WERI-Rb-1 (cell line): ENCODE data around the gene PCDHGA8.

Experiments used
- DNase-seq: peaks from one replicate; pipeline ENCODE4 v3.0.0-alpha.2; 2020
- H3K27ac ChIP-seq: fragments of 250-450 bp; sonication (Bioruptor Pico); 2 replicates; pipeline ENCODE4 v1.5.1; 2020; ENCODE audit warnings: mild to moderate bottlenecking, moderate library complexity
- H3K27me3 ChIP-seq: fragments of 250-450 bp; sonication (Bioruptor Pico); 2 replicates; pipeline ENCODE4 v1.5.1; 2021; ENCODE audit warnings: mild to moderate bottlenecking, low read depth, moderate library complexity; ENCODE audit not compliant: insufficient read depth, severe bottlenecking
- H3K36me3 ChIP-seq: fragments of 250-450 bp; sonication (Bioruptor Pico); 2 replicates; pipeline ENCODE4 v1.5.1; 2020; ENCODE audit warnings: mild to moderate bottlenecking, moderate library complexity
- H3K4me3 ChIP-seq: 2 replicates; pipeline ENCODE4 v1.5.1; 2011; ENCODE audit warnings: low read depth, mild to moderate bottlenecking, control low read depth, low read length
- H3K9me3 ChIP-seq: fragments of 250-450 bp; sonication (Bioruptor Pico); 2 replicates; pipeline ENCODE4 v1.5.1; 2021; ENCODE audit warnings: mild to moderate bottlenecking, moderate library complexity; ENCODE audit not compliant: severe bottlenecking
- TF ChIP-seq, protein P1 (sequence below): IDR thresholded peaks from 2 replicates; pipeline ENCODE4 v1.5.1; 2011; ENCODE audit warnings: low read depth, mild to moderate bottlenecking, control low read depth, inconsistent platforms, low read length

PCDHGA8 gene

GRCh38 chr5:141356950-141357349, 35.5 kb upstream of the PCDHGA8 start:
- peaks cover 26% of the 10 kb centered on the region for H3K9me3 ChIP-seq
- TF ChIP-seq, protein P1, sequence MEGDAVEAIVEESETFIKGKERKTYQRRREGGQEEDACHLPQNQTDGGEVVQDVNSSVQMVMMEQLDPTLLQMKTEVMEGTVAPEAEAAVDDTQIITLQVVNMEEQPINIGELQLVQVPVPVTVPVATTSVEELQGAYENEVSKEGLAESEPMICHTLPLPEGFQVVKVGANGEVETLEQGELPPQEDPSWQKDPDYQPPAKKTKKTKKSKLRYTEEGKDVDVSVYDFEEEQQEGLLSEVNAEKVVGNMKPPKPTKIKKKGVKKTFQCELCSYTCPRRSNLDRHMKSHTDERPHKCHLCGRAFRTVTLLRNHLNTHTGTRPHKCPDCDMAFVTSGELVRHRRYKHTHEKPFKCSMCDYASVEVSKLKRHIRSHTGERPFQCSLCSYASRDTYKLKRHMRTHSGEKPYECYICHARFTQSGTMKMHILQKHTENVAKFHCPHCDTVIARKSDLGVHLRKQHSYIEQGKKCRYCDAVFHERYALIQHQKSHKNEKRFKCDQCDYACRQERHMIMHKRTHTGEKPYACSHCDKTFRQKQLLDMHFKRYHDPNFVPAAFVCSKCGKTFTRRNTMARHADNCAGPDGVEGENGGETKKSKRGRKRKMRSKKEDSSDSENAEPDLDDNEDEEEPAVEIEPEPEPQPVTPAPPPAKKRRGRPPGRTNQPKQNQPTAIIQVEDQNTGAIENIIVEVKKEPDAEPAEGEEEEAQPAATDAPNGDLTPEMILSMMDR, result no peak
- H3K4me3 ChIP-seq, result no peak overlapping the region
- H3K36me3 ChIP-seq, result no peaks in the 10 kb centered on the region
- no peaks in the 10 kb centered on the region for H3K27me3 ChIP-seq
- no peak for DNase-seq
- H3K27ac ChIP-seq, result no peak overlapping the region

DNA sequence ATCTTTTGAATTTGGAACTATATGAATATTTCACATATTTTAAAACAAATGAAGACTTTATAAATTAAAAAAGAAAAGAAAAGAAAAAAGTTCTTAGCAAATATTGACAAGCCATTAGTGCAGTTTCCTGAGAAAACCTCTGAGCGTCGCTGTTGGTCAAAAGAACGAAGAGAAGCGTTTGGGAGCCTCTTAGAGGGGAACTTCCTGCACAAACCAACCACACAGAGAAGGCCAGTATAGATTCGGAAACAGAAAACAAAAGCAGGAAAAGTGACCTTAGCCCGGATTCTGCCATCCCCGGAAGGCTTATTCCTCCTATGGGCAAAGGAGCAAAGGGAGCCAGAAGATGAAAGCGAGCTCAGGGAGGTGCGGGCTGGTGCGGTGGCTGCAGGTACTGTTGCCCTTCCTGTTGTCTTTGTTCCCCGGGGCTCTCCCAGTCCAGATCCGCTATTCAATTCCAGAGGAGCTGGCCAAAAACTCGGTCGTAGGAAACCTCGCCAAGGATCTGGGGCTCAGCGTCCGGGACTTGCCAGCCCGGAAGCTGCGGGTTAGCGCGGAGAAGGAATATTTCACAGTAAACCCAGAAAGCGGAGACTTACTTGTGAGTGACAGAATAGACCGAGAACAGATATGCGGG, 32.5 kb upstream of the PCDHGA8 start, which contains the start of gene PCDHGB2:
Gene PCDHGB2, plus strand, starts transcription at position 205 of the 637 bp plus-strand sequence. Its CDS starts 142 bp downstream, at position 347.
- peaks cover 23% of the 10 kb centered on the region for H3K9me3 ChIP-seq
- TF ChIP-seq, protein P1, result 0 out of 2 replicates have a peak, but pooled peaks have one; percentile 2
- H3K36me3 ChIP-seq, result no peaks in the 10 kb centered on the region
- H3K27ac ChIP-seq, result no peak within 1 kb of the TSS
- DNase-seq, result no peak
- no peak within 1 kb of the TSS for H3K4me3 ChIP-seq
- H3K27me3 ChIP-seq, result no peaks in the 10 kb centered on the region

- H3K36me3 ChIP-seq, result no peaks in the 10 kb centered on the region
- H3K27me3 ChIP-seq, result no peaks in the 10 kb centered on the region
- H3K27ac ChIP-seq, result no peak overlapping the region
- TF ChIP-seq, protein P1, result no peak
- DNase-seq, result no peak
- peaks cover 23% of the 10 kb centered on the region for H3K9me3 ChIP-seq
- no peak overlapping the region for H3K4me3 ChIP-seq
Observed at GRCh38 chr5:141360685-141361084, 31.7 kb upstream of the PCDHGA8 start.

DNA sequence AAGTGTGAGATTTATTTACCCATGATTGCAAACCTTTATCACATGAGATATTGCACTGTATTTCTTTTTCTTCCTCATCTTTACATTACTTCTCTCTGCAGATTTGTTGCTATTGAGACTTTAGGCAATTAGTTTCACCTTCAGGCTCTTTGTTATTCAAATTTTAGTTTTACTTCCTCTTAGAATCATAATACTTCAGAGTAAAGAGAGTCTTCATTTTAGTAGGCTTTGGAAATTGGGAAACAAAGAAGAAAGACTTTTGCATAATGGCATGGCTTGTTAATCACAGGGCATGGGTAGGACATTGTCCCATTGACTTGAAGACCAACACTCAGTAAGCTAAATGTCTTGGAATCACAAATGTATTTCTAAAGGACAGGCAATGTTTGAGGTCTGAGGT, 29.7 kb upstream of the PCDHGA8 start:
- H3K27ac ChIP-seq, result no peak overlapping the region
- TF ChIP-seq, protein P1, result no peak
- no peak overlapping the region for H3K4me3 ChIP-seq
- H3K9me3 ChIP-seq, result peaks cover 20% of the 10 kb centered on the region
- H3K36me3 ChIP-seq, result no peaks in the 10 kb centered on the region
- no peak for DNase-seq
- H3K27me3 ChIP-seq, result no peaks in the 10 kb centered on the region

- DNase-seq, result no peak
- TF ChIP-seq, protein P1, result no peak
- H3K27ac ChIP-seq, result no peak within 1 kb of the TSS
- peaks cover 20% of the 10 kb centered on the region for H3K9me3 ChIP-seq
- no peaks in the 10 kb centered on the region for H3K36me3 ChIP-seq
- no peak within 1 kb of the TSS for H3K4me3 ChIP-seq
- no peaks in the 10 kb centered on the region for H3K27me3 ChIP-seq
Observed at GRCh38 chr5:141363952-141364660, 28.3 kb upstream of the PCDHGA8 start, which contains the start of gene PCDHGA5. TSS of gene PCDHGA5 (plus strand) at chr5:141364162. CDS start at chr5:141364331, 169 bp downstream.
